AG04449 (cell line): ENCODE data around the gene HNRNPDL.

ENCODE experiments used
- CTCF ChIA-PET: fragments of 350-600 bp; formaldehyde crosslinking; extraction: SDS; loops from one replicate; lab custom pipeline; 2021; ENCODE audit warnings: antibody characterized with exemption; lab: Yijun Ruan, JAX
- POLR2A ChIA-PET: fragments of 400-600, 350-600 bp; formaldehyde crosslinking; extraction: SDS; loops from one replicate; lab custom pipeline; 2020; ENCODE audit warnings: antibody characterized with exemption, inconsistent platforms; lab: Yijun Ruan, JAX
- DNase-seq: peaks from one replicate; pipeline ENCODE4 v3.0.0-alpha.2; 2010; ENCODE audit warnings: low read depth, low spot score
- H3K4me3 ChIP-seq: 2 replicates; pipeline ENCODE4 v1.5.1; 2011; ENCODE audit warnings: low read depth, mild to moderate bottlenecking, control low read depth, low read length
- TF ChIP-seq, protein P1 (sequence below): IDR thresholded peaks from one replicate; pipeline ENCODE4 v1.5.1; 2011; ENCODE audit warnings: mild to moderate bottlenecking, moderate library complexity, low read length, control low read depth, inconsistent platforms; ENCODE audit not compliant: insufficient read depth; ENCODE audit errors: missing control alignments

Gene HNRNPDL

DNA sequence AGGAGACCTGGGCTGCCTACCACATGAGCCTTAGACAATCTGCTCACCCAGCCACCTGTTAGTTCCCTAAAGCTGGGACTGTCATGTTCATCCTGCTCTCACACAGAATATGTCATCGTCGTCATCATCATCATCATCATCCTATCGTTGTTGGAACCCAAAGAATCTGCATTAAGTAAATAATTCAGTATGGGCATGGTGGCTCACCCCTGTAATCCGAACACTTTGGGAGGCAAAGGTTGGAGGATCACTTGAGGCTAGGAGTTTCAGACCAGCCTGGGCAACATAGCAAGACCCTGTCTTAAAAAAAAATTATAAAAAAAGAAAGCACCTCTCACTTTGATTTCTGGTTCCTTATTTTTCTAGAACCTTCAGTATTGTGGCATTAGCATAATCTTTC, 6.5 kb upstream of the HNRNPDL start:
- TF ChIP-seq, protein P1, sequence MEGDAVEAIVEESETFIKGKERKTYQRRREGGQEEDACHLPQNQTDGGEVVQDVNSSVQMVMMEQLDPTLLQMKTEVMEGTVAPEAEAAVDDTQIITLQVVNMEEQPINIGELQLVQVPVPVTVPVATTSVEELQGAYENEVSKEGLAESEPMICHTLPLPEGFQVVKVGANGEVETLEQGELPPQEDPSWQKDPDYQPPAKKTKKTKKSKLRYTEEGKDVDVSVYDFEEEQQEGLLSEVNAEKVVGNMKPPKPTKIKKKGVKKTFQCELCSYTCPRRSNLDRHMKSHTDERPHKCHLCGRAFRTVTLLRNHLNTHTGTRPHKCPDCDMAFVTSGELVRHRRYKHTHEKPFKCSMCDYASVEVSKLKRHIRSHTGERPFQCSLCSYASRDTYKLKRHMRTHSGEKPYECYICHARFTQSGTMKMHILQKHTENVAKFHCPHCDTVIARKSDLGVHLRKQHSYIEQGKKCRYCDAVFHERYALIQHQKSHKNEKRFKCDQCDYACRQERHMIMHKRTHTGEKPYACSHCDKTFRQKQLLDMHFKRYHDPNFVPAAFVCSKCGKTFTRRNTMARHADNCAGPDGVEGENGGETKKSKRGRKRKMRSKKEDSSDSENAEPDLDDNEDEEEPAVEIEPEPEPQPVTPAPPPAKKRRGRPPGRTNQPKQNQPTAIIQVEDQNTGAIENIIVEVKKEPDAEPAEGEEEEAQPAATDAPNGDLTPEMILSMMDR: no peak
- H3K4me3 ChIP-seq: no peak overlapping the region
- CTCF ChIA-PET: interaction anchor here (1.7 kb wide), 1 partner anchor 9 kb away, joined by 5 read pairs; no protein-coding TSS in a partner anchor
- DNase-seq: no peak
- POLR2A ChIA-PET: interaction anchor here (1.3 kb wide), 1 partner anchor 8 kb away, joined by 5 read pairs; no protein-coding TSS in a partner anchor

DNA sequence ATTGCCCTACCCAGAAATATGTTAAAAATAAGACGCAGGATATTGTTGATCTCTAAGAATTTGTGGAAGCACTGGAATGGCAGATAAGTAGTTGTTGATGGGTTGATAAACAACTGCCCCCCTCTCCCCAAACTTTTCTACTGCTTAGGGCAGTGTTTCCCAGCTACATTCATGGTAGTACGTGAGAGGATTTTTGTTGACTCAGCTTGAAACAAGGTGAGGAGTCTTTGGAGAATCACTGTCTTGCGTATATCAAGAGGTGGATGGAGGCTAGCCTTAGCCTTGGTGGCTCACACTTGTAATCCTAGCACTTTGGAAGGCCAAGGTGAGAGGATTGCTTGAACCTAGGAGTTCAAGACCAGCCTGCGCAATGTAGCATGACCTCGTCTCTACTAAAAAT, 5.9 kb upstream of the HNRNPDL start:
- TF ChIP-seq, protein P1: no peak
- H3K4me3 ChIP-seq: no peak overlapping the region
- POLR2A ChIA-PET: no interaction called here
- no peak for DNase-seq
- CTCF ChIA-PET: interaction anchor here (1.7 kb wide), 1 partner anchor 9 kb away, joined by 5 read pairs; no protein-coding TSS in a partner anchor

DNA sequence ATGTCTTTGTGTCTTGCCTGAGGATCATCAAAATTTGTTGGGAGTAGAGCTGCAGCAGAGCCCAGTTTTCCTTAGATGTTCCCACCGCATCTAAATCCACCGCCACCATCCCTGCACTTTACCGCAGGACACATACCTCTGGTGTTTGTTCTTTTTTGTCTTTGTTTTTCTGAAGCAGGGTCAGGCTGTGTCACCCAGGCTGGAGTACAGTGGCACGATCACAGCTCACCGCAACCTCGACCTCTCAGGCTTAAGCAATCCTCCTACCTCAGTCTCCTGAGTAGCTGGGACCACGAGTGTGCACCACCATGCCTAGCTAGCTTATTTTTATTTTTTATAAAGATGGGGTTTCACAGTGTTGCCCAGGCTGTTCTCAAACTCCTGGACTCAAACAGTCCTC, 4.7 kb upstream of the HNRNPDL start:
- no peak for DNase-seq
- TF ChIP-seq, protein P1: no peak
- ChIA-PET CTCF (interaction anchor here (1.3 to 1.4 kb wide), 2 partner anchors 26 to 304 kb away, joined by 4 read pairs; no protein-coding TSS in a partner anchor), POLR2A (no interaction called here)
- H3K4me3 ChIP-seq: no peak overlapping the region

DNA sequence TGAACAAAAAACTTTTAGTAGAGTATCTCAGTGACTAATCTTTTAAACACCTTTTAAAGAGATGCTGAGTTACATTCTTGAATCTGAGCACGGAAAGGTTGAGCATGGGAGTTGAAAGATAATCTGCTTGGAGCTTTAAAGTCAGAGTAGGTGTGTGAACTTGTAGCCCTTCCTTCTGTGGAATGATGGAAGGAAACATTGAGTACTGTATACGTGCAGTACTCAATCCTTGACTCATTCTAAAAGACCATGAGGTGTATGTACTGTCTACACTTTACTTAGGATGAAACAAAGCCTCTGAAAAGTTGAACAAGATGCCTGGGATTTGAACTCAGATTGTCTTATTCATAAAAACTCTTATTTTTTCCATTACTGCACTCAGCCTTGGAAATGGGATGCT, 3.5 kb upstream of the HNRNPDL start:
- TF ChIP-seq, protein P1: no peak
- CTCF ChIA-PET: no interaction called here
- no peak overlapping the region for H3K4me3 ChIP-seq
- POLR2A ChIA-PET: no interaction called here
- DNase-seq: no peak

DNA sequence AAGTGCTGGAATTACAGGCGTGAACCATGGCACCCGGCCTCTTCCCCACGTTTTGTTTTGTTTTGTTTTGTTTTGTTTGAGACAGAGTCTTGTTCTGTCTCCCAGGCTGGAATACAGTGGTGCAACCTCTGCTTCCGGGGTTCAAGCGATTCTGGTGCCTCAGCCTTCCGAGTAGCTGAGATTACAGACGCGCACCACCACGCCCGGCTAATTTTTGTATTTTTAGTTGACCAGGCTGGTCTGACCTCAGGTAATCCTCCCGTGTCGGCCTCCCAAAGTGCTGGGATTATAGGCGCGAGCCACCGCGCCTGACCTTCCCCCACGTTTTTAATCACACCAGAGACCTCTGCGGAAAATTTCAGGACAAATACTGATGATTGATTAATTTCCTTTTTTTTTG, 2.3 kb upstream of the HNRNPDL start:
- ChIA-PET POLR2A (no interaction called here), CTCF (no interaction called here)
- TF ChIP-seq, protein P1: no peak
- no peak for DNase-seq
- H3K4me3 ChIP-seq: no peak overlapping the region

DNA sequence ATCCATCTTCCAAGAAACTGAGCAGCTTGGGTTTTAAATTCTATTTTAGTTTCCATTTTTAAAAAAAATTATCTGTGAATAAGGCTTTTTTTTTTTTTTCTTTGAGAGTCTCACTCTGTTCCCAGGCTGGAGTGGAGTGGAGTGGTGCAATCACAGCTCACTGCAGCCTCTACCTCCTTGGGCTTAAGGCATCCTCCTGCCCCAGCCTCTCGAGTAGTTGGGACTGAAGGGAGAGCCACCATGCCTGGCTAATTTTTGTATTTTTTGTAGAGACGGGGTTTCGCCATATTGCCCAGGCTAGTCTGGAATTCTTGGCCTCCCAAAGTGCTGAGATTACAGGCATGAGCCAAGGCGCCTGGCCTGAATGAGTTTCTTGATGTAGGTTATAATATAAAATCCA, 1.6 kb upstream of the HNRNPDL start:
- CTCF ChIA-PET: interaction anchor here (1.2 to 1.5 kb wide), 3 partner anchors 18 to 307 kb away, joined by 3 to 4 read pairs (median 3); no protein-coding TSS in a partner anchor
- POLR2A ChIA-PET: interaction anchor here (0.6 to 0.9 kb wide), 2 partner anchors 12 to 383 kb away, joined by 3 to 5 read pairs; no protein-coding TSS in a partner anchor
- no peak for DNase-seq
- TF ChIP-seq, protein P1: no peak
- no peak overlapping the region; the same call in 1 of the 2 replicates for H3K4me3 ChIP-seq
